ENCODE data around the gene PTPRB. TPM values are rescaled to one million over a fixed set of nuclear protein-coding genes. Genes with fewer than 3 reads are reported as not detected.
A peak's percentile ranks its signal among the peaks of the same experiment; 100 is the strongest.

The PTPRB gene
- total RNA-seq, 1 donor from 2014 or later = 73.6 TPM

DNA sequence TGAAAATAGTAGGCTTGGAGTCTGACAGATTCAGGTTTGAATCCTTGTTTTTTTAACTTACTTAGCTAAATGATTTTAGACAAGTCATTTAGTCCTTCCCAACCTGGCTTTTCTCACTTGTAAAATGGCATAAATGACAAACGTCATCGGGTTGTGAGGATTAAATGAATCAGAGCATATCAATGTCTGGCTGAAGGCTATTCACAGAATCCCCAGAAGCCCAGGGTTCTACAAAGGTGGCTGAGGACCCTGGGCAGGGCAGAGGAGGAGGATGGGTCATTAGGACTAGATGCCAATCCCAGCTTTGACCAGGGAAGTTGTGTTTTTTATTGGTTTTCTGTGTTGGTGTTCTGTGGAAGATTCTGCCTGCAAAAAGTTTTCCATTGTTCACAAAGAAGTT, 7.6 kb upstream of the PTPRB start:
- peak in 1 of 2 donors; percentile 19 for DNase-seq (ENCODE audit: low read depth in 2 of 2)

DNA sequence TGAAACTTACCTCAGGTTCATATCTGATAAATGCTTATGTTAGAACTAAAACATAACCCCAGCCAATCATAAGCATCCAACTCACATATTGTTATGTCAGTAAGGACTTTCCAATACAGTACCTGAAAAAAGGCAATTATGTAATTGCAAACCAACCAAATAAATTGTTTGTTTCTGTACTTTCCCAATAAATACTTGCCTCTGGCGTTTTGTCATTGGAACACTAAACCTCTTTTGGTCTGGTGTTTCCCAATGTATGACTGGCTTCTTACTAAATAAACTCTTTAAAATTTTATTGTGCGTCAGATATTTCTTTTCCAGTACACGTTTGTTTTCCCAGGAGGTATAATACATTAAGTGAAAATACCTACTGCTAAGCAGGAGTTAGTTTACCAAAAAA, 6.7 kb upstream of the PTPRB start:
- DNase-seq (ENCODE audit: low read depth in 2 of 2) = no peak

DNA sequence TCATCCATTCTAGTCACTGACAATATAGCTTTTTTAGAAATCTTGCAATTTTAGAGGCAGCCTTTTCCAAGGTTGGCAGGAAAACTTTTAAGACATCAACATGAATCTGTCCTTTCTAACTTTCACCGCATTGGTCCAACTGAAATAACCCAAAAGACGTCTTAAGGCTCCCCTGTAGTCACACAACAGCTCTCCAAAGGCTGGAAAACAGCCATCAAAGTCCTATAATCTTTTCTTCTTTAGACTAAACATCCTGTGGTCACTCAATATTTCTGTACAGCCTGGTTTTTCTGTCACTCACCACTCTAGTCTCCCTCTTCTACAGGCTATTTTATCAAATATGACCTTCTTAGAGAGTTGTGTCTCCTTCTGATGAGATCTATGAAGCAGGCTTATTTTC, 4.5 kb upstream of the PTPRB start:
- DNase-seq (ENCODE audit: low read depth in 2 of 2) = no peak

GRCh38 chr12:70640901-70641300, 3.7 kb upstream of the PTPRB start:
- DNase-seq (ENCODE audit: low read depth in 2 of 2) = no peak

DNA sequence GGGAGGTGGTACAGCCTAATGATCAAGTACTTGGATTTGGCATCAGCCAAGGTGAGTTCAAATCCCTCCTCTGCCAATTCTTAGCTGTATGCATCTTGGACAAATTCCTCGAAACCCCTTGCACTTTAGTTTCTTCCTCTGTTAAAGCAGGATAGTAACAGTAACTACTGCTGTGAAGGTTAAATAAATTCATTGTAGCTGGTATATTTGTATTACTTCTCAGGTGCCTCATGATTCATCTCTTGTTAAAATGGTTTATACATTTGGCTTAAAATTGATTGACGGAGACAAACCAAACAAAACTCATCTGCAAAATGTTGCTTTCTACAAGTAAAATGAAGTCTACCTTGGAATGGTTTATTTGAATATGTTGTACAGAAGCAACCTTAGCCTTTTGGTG, 2.3 kb upstream of the PTPRB start:
- DNase-seq (ENCODE audit: low read depth in 2 of 2) = no peak

GRCh38 chr12:70638639-70639360, 1.6 kb upstream of the PTPRB start:
- peak in 1 of 2 donors; percentile 63 for DNase-seq (ENCODE audit: low read depth in 2 of 2)

- peak in 1 of 2 donors; percentile 44 for DNase-seq (ENCODE audit: low read depth in 2 of 2)
Observed at GRCh38 chr12:70635755-70636154, 1.5 kb downstream of the PTPRB start.

- no peak for DNase-seq (ENCODE audit: low read depth in 2 of 2)
Observed at GRCh38 chr12:70628701-70629480, 8.3 kb downstream of the PTPRB start.

GRCh38 chr12:70627677-70628076, 9.6 kb downstream of the PTPRB start:
- no peak for DNase-seq (ENCODE audit: low read depth in 2 of 2)

- DNase-seq (ENCODE audit: low read depth in 2 of 2) = no peak
Observed at GRCh38 chr12:70626180-70626579, 11.0 kb downstream of the PTPRB start.

GRCh38 chr12:70619471-70620152, 17.6 kb downstream of the PTPRB start:
- DNase-seq (ENCODE audit: low read depth in 2 of 2) = no peak

- no peak for DNase-seq (ENCODE audit: low read depth in 2 of 2)
Observed at GRCh38 chr12:70618371-70618770, 18.9 kb downstream of the PTPRB start.

- no peak for DNase-seq (ENCODE audit: low read depth in 2 of 2)
Observed at GRCh38 chr12:70617450-70617849, 19.8 kb downstream of the PTPRB start.

DNA sequence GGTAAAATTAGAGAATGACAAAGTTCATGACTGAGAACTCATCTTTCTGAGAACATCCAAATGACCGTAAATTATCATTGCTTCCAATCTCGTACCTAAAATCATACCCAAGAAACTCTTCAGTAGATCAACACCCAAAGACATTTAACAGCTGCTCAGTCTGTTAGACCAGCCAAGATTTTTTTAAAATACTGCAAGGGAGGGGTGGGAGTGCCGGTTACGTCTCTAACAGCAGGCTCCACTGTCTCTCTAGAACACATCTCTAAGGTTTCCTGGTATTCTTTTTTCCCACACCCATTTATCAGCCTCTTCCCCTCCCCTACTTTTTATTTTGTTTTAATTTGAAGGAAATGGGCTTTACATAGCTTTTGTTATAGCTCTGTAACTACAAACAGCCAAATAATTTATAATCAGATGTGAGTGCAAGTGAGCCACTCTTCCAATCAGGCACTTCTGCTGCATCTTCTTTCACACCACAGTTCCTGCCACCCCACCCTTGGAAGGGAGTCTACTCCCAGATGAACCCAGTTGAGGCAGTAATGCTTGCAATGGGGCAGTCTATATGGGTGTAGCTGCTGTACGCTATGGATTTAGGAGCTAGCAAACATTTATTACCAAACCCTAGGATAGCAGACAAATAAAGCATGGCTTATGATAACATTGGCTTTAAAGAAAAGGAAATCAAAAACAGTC, 21.9 kb downstream of the PTPRB start:
- no peak for DNase-seq (ENCODE audit: low read depth in 2 of 2)

- peak in 1 of 2 donors; percentile 80 for DNase-seq (ENCODE audit: low read depth in 2 of 2)
Observed at GRCh38 chr12:70609739-70610491, 27.3 kb downstream of the PTPRB start.

DNA sequence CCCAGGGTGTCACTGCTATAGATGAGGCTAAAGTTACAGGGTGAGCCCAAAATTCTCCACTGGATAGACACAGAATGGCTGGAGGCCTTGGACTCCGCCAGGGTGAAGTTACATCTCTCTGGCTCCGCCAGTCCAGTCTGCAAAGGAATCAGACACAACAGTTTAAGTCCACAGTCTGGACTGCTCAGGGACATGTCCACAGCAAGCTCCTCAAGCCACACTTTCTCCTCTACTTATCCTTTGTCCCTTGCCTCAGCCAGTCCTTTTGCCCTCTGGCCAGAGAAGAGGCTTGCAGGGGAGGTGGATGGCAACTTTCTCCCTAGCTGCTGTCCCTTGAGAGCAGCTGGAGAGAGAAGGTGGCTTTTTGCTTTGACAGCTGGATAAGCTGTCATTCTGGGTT, 28.0 kb downstream of the PTPRB start:
- DNase-seq (ENCODE audit: low read depth in 2 of 2) = no peak

- no peak for DNase-seq (ENCODE audit: low read depth in 2 of 2)
Observed at GRCh38 chr12:70608184-70608583, 29.0 kb downstream of the PTPRB start.

GRCh38 chr12:70607107-70607506, 30.1 kb downstream of the PTPRB start:
- no peak for DNase-seq (ENCODE audit: low read depth in 2 of 2)

- peak; percentile 52 to 89 for DNase-seq (ENCODE audit: low read depth in 2 of 2)
Observed at GRCh38 chr12:70605976-70606375, 31.3 kb downstream of the PTPRB start.

GRCh38 chr12:70604662-70605061, 32.6 kb downstream of the PTPRB start:
- no peak for DNase-seq (ENCODE audit: low read depth in 2 of 2)

DNA sequence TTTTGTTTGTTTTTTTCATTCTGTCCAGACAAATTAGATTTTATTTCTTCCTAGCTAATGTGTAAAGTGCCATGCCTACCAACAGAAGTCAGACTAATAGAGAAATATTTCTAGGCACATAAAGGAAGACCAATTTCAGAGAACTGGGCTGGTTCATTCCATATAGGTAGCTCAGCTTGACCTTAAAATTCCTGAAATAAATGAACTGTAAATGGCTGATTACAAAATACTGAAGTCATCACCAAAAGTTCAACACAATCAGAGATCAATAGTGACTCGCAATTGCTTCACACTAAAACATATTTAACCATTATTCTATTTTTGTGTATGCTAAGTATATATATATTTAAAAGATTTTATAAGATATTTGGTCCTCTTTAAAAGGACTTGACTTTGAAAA, 34.2 kb downstream of the PTPRB start:
- DNase-seq (ENCODE audit: low read depth in 2 of 2) = no peak

Measured in dermis microvascular lymphatic vessel endothelial cell (primary cell).